Thoracic aorta (tissue), 2 donors: ENCODE measurements around the gene STBD1. TPM values are rescaled to one million over a fixed set of nuclear protein-coding genes. Genes with fewer than 3 reads are reported as not detected.
"Not testable (repeated sequence)": the region's sequence is repeated elsewhere in the genome, so short reads cannot be mapped to it uniquely, and the experiment has no call there.

Experiments
- ATAC-seq: fragments of 150-250 bp; one replicate; pipeline ENCODE4 v1.8.0; 2017; ENCODE audit warnings: low read depth; ENCODE audit not compliant: insufficient number of reproducible peaks, low FRiP score
- DNase-seq: peaks from one replicate; pipeline ENCODE4 v3.0.0-alpha.2; 2020; ENCODE audit warnings: low spot score
- H3K27ac ChIP-seq, 2 donors: fragments of 200-600 bp; sonication (generic); 1 replicate in 1 of 2; 2 replicates in 1 of 2; pipeline ENCODE4 v1.5.1; 2016; ENCODE audit warnings: mild to moderate bottlenecking in 2 of 2, moderate library complexity in 2 of 2
- H3K27me3 ChIP-seq: fragments of 200-600 bp; sonication (generic); replicated peaks from 2 replicates; pipeline ENCODE4 v1.6.0; 2016; ENCODE audit warnings: mild to moderate bottlenecking; ENCODE audit not compliant: insufficient read depth
- H3K36me3 ChIP-seq: fragments of 200-600 bp; sonication (generic); one replicate; pipeline ENCODE4 v1.5.1; 2016
- H3K4me1 ChIP-seq, 2 donors: fragments of 200-600 bp; sonication (generic); 1 replicate in 1 of 2; 2 replicates in 1 of 2; pipeline versions ENCODE4 v1.5.1 to v1.6.0; 2016; ENCODE audit warnings: low read depth in 2 of 2, mild to moderate bottlenecking in 1 of 2; ENCODE audit not compliant: control insufficient read depth in 1 of 2
- H3K4me3 ChIP-seq: fragments of 200-600 bp; sonication (generic); 2 replicates; pipeline ENCODE4 v1.5.1; 2016; ENCODE audit warnings: mild to moderate bottlenecking
- H3K9me3 ChIP-seq: fragments of 200-600 bp; sonication (generic); 2 replicates; pipeline ENCODE4 v1.5.1; 2016
- CTCF ChIP-seq: fragments of 200-600 bp; sonication (generic); IDR thresholded peaks from one replicate; pipeline ENCODE4 v1.5.1; 2019; ENCODE audit warnings: antibody characterized with exemption
- total RNA-seq, 2 donors: library from RNA; depleted of rRNA; stranded (reverse); fragments of >200 nt; gene quantifications; one replicate each; pipeline versions ENCODE4 v1.1.0 to v1.2.3, GENCODE V29; 2016

The STBD1 gene
- total RNA-seq, 2 donors from 2014 or later: 7.7 to 14.6 TPM

GRCh38 chr4:76278583-76278982 lies 27.9 kb upstream of the STBD1 start:
- Histone ChIP-seq H3K27ac (no peak overlapping the region), H3K9me3 (no peaks in the 10 kb centered on the region), H3K4me1 (no peaks in the 10 kb centered on the region), H3K36me3 (no peaks in the 10 kb centered on the region), H3K4me3 (no peak overlapping the region), H3K27me3 (no peaks in the 10 kb centered on the region)
- ATAC-seq: no peak
- no peak for TF ChIP-seq CTCF
- DNase-seq: no peak

GRCh38 chr4:76279462-76279861 lies 27.1 kb upstream of the STBD1 start:
- no peak for TF ChIP-seq CTCF
- no peak for DNase-seq
- Histone ChIP-seq H3K4me3 (no peak overlapping the region), H3K27me3 (no peaks in the 10 kb centered on the region), H3K27ac (no peak overlapping the region), H3K36me3 (no peaks in the 10 kb centered on the region), H3K9me3 (no peaks in the 10 kb centered on the region), H3K4me1 (no peaks in the 10 kb centered on the region)
- ATAC-seq: no peak

GRCh38 chr4:76280488-76281441 lies 25.8 kb upstream of the STBD1 start:
- no peak for ATAC-seq
- no peaks in the 10 kb centered on the region for H3K9me3 ChIP-seq

GRCh38 chr4:76281594-76281993 lies 24.9 kb upstream of the STBD1 start:
- ATAC-seq: not testable (repeated sequence)

More at GRCh38 chr4:76280488-76281441, 25.8 kb upstream of the STBD1 start:
- Histone ChIP-seq H3K27ac (no peak overlapping the region), H3K4me3 (no peak overlapping the region), H3K4me1 (no peaks in the 10 kb centered on the region), H3K36me3 (no peaks in the 10 kb centered on the region), H3K27me3 (no peaks in the 10 kb centered on the region)
- DNase-seq: no peak
- no peak for TF ChIP-seq CTCF

GRCh38 chr4:76282941-76283689 lies 23.4 kb upstream of the STBD1 start:
- Histone ChIP-seq H3K36me3 (no peaks in the 10 kb centered on the region), H3K9me3 (peaks cover 4% of the 10 kb centered on the region), H3K27me3 (no peaks in the 10 kb centered on the region), H3K4me1 (no peaks in the 10 kb centered on the region), H3K27ac (no peak overlapping the region), H3K4me3 (no peak overlapping the region)
- ATAC-seq (no peak), DNase-seq (no peak)
- TF ChIP-seq CTCF: no peak

More at GRCh38 chr4:76281594-76281993, 24.9 kb upstream of the STBD1 start:
- H3K4me3 ChIP-seq, H3K27me3 ChIP-seq, H3K9me3 ChIP-seq, DNase-seq, H3K36me3 ChIP-seq, H3K27ac ChIP-seq, H3K4me1 ChIP-seq: not testable (repeated sequence)
